ENCODE results near the gene TOX2.

The TOX2 gene

GRCh38 chr20:43962530-43962929 is 47.9 kb downstream of the TOX2 start:
- ChIA-PET POLR2A (no interaction called here), CTCF (interaction anchor here (1.1 kb wide), 1 partner anchor 14 kb away, joined by 3 read pairs; no protein-coding TSS in a partner anchor)
- Histone ChIP-seq H3K27ac (ENCODE audit: extremely low read depth, low read depth, low read length) (no peak overlapping the region), H3K9me3 (ENCODE audit: control insufficient read depth, insufficient read depth, low read depth, low read length) (no peaks in the 10 kb centered on the region), H3K4me1 (ENCODE audit: control insufficient read depth, insufficient read depth, low read length) (no peaks in the 10 kb centered on the region; the same call in 1 of the 2 replicates), H3K36me3 (ENCODE audit: control insufficient read depth in 2 of 2, insufficient read depth in 1 of 2, low read length in 2 of 2) (no peaks in the 10 kb centered on the region), H3K4me3 (ENCODE audit: low read depth, low read length) (no peak overlapping the region)
- TF ChIP-seq KLF1 (tag by site-specific recombination; IDR thresholded peaks at IDR 0.05) (no peak), ZNF433 (tag by site-specific recombination; IDR thresholded peaks at IDR 0.05; ENCODE audit: low read depth) (no peak), ZNF138 (tag by site-specific recombination; IDR thresholded peaks at IDR 0.05; ENCODE audit: borderline replicate concordance) (no peak), SCRT1 (tag by site-specific recombination; IDR thresholded peaks at IDR 0.05; ENCODE audit: borderline replicate concordance) (no peak), FEZF1 (tag by site-specific recombination; IDR thresholded peaks at IDR 0.05) (no peak), ZNF37A (tag by site-specific recombination; IDR thresholded peaks at IDR 0.05) (no peak), ZNF311 (tag by site-specific recombination; IDR thresholded peaks at IDR 0.05; ENCODE audit: borderline replicate concordance) (no peak), MYNN (tag by site-specific recombination; IDR thresholded peaks at IDR 0.05; ENCODE audit: borderline replicate concordance) (no peak), ZNF362 (tag by site-specific recombination; IDR thresholded peaks at IDR 0.05) (no peak), ZFP41 (tag by site-specific recombination; IDR thresholded peaks at IDR 0.05; ENCODE audit: borderline replicate concordance) (no peak), ZNF624 (tag by site-specific recombination; IDR thresholded peaks at IDR 0.05) (no peak), ZNF223 (tag by site-specific recombination; IDR thresholded peaks at IDR 0.05) (no peak), ZXDB (tag by site-specific recombination; IDR thresholded peaks at IDR 0.05) (no peak), ZNF664 (tag by site-specific recombination; IDR thresholded peaks at IDR 0.05) (no peak), ZNF660 (tag by site-specific recombination; IDR thresholded peaks at IDR 0.05) (no peak), ZBTB44 (tag by site-specific recombination; IDR thresholded peaks at IDR 0.05) (no peak), ZNF560 (tag by site-specific recombination; IDR thresholded peaks at IDR 0.05; ENCODE audit: borderline replicate concordance) (no peak), ZNF133 (tag by site-specific recombination; IDR thresholded peaks at IDR 0.05) (no peak)

GRCh38 chr20:43963233-43963632 is 48.6 kb downstream of the TOX2 start:
- no peak overlapping the region for H3K27ac ChIP-seq (ENCODE audit: extremely low read depth, low read depth, low read length)
- ChIA-PET POLR2A (interaction anchor here (0.6 kb wide), 1 partner anchor 23 kb away, joined by 3 read pairs; no protein-coding TSS in a partner anchor), CTCF (interaction anchor here (1.1 kb wide), 2 partner anchors 14 to 21 kb away, joined by 3 to 4 read pairs; no protein-coding TSS in a partner anchor)
- H3K4me1 ChIP-seq (ENCODE audit: control insufficient read depth, insufficient read depth, low read length) = no peaks in the 10 kb centered on the region; the same call in 1 of the 2 replicates
- no peaks in the 10 kb centered on the region for H3K36me3 ChIP-seq (ENCODE audit: control insufficient read depth in 2 of 2, insufficient read depth in 1 of 2, low read length in 2 of 2)
- H3K4me3 ChIP-seq (ENCODE audit: low read depth, low read length) = no peak overlapping the region
- no peaks in the 10 kb centered on the region for H3K9me3 ChIP-seq (ENCODE audit: control insufficient read depth, insufficient read depth, low read depth, low read length)
- no peak for TF ChIP-seq ZSCAN16 (tag by site-specific recombination; IDR thresholded peaks at IDR 0.05)
- TF ChIP-seq MEIS1 (CRISPR knock-in tag; IDR thresholded peaks at IDR 0.05; ENCODE audit: borderline replicate concordance) = no peak
- TF ChIP-seq ZNF664 (tag by site-specific recombination; IDR thresholded peaks at IDR 0.05) = no peak
- no peak for TF ChIP-seq ZBTB6 (tag by site-specific recombination; IDR thresholded peaks at IDR 0.05)
- TF ChIP-seq YY1 (tag by site-specific recombination; IDR thresholded peaks at IDR 0.05) = no peak
- no peak for TF ChIP-seq HOXC10 (CRISPR knock-in tag; IDR thresholded peaks at IDR 0.05)
- TF ChIP-seq KLF1 (tag by site-specific recombination; IDR thresholded peaks at IDR 0.05) = no peak
- TF ChIP-seq ZBTB7A (tag by site-specific recombination; IDR thresholded peaks at IDR 0.05; ENCODE audit: low read depth) = no peak
- TF ChIP-seq ZNF157 (tag by site-specific recombination; IDR thresholded peaks at IDR 0.05) = no peak
- no peak for TF ChIP-seq SCRT2 (tag by site-specific recombination; IDR thresholded peaks at IDR 0.05)
- TF ChIP-seq ZNF362 (tag by site-specific recombination; IDR thresholded peaks at IDR 0.05) = no peak
- no peak for TF ChIP-seq SCRT1 (tag by site-specific recombination; IDR thresholded peaks at IDR 0.05; ENCODE audit: borderline replicate concordance)
- no peak for TF ChIP-seq ZNF211 (tag by site-specific recombination; IDR thresholded peaks at IDR 0.05; ENCODE audit: low read depth)
- TF ChIP-seq ZNF26 (tag by site-specific recombination; IDR thresholded peaks at IDR 0.05) = no peak

All from HEK293 (cell line).